GM19240 (cell line): ENCODE measurements around the gene PRR33.

Source experiments
- DNase-seq: peaks from one replicate; pipeline ENCODE4 v3.0.0; 2011; ENCODE audit warnings: low spot score; ENCODE audit not compliant: insufficient read length

The PRR33 gene

GRCh38 chr11:1838426-1839144 is 53.1 kb downstream of the PRR33 start, which contains the start of gene TNNI2:
Gene TNNI2, plus strand, starts transcription at chr11:1838981. Its CDS starts 716 bp downstream, at chr11:1839697.
- DNase-seq: no peak
